Liver (tissue), 9 donors: Measurements from ENCODE around the gene MCM9. TPM values are rescaled to one million over a fixed set of nuclear protein-coding genes. Genes with fewer than 3 reads are reported as not detected.

Experiments used
- DNase-seq: peaks from one replicate; pipeline ENCODE4 v3.0.0-alpha.2; 2017; ENCODE audit warnings: low spot score
- H3K27ac ChIP-seq, 2 donors: one replicate each; pipeline ENCODE4 v1.7.0; 2013; ENCODE audit warnings: inconsistent platforms in 2 of 2, low read length in 2 of 2, control low read depth in 1 of 2, low read depth in 1 of 2, mild to moderate bottlenecking in 1 of 2
- H3K27me3 ChIP-seq, 4 donors: one replicate each; pipeline versions ENCODE4 v1.6.1 to v1.7.0; 2013; ENCODE audit warnings: low read length in 3 of 4, inconsistent platforms in 1 of 4, mild to moderate bottlenecking in 1 of 4, moderate library complexity in 1 of 4; ENCODE audit not compliant: control insufficient read depth in 4 of 4, insufficient read depth in 4 of 4
- H3K36me3 ChIP-seq, 4 donors: one replicate each; pipeline versions ENCODE4 v1.6.1 to v1.7.0; 2013; ENCODE audit warnings: low read length in 3 of 4, mild to moderate bottlenecking in 3 of 4, low read depth in 1 of 4, moderate library complexity in 1 of 4; ENCODE audit not compliant: control insufficient read depth in 4 of 4, insufficient read depth in 3 of 4
- H3K4me1 ChIP-seq, 4 donors: one replicate each; pipeline versions ENCODE4 v1.6.1 to v1.7.0; 2013; ENCODE audit warnings: low read length in 3 of 4, mild to moderate bottlenecking in 3 of 4, moderate library complexity in 1 of 4; ENCODE audit not compliant: control insufficient read depth in 4 of 4, insufficient read depth in 4 of 4
- H3K4me3 ChIP-seq, 3 donors: one replicate each; pipeline versions ENCODE4 v1.6.1 to v1.7.0; 2013; ENCODE audit warnings: low read length in 3 of 3, control low read depth in 1 of 3, low read depth in 1 of 3, mild to moderate bottlenecking in 1 of 3
- H3K9ac ChIP-seq, 2 donors: one replicate each; pipeline ENCODE4 v1.7.0; 2013; ENCODE audit warnings: low read length in 2 of 2, mild to moderate bottlenecking in 2 of 2, moderate library complexity in 2 of 2, control low read depth in 1 of 2, low read depth in 1 of 2
- H3K9me3 ChIP-seq, 4 donors: one replicate each; pipeline versions ENCODE4 v1.6.1 to v1.7.0; 2013; ENCODE audit warnings: low read length in 3 of 4; ENCODE audit not compliant: control insufficient read depth in 4 of 4
- ATF3 ChIP-seq: IDR thresholded peaks from 2 replicates; pipeline ENCODE4 v1.6.1; 2016; ENCODE audit warnings: antibody characterized with exemption
- FOXA1 ChIP-seq: IDR thresholded peaks from 2 replicates; pipeline ENCODE4 v1.6.1; 2016; ENCODE audit warnings: antibody characterized with exemption
- GABPA ChIP-seq, 2 donors: IDR thresholded peaks in 1 of 2; conservative IDR thresholded peaks in 1 of 2; 2 replicates each; pipeline ENCODE4 v1.6.1; 2016; ENCODE audit warnings: antibody characterized with exemption in 2 of 2, mild to moderate bottlenecking in 1 of 2, moderate library complexity in 1 of 2
- HNF4G ChIP-seq: IDR thresholded peaks from 2 replicates; pipeline ENCODE4 v1.6.1; 2016; ENCODE audit warnings: antibody characterized with exemption
- NR2F2 ChIP-seq: IDR thresholded peaks from 2 replicates; pipeline ENCODE4 v1.6.1; 2016; ENCODE audit warnings: antibody characterized with exemption
- RAD21 ChIP-seq, 2 donors: IDR thresholded peaks; 2 replicates each; pipeline ENCODE4 v1.6.1; 2016; ENCODE audit warnings: antibody characterized with exemption in 2 of 2, mild to moderate bottlenecking in 2 of 2
- REST ChIP-seq: IDR thresholded peaks from 2 replicates; pipeline ENCODE4 v1.6.1; 2016; ENCODE audit warnings: antibody characterized with exemption, mild to moderate bottlenecking
- SP1 ChIP-seq: IDR thresholded peaks from 2 replicates; pipeline ENCODE4 v1.6.1; 2018; ENCODE audit warnings: antibody characterized with exemption, mild to moderate bottlenecking
- YY1 ChIP-seq: IDR thresholded peaks from 2 replicates; pipeline ENCODE4 v1.6.1; 2016; ENCODE audit warnings: antibody characterized with exemption, mild to moderate bottlenecking
- ZBTB33 ChIP-seq: IDR thresholded peaks from 2 replicates; pipeline ENCODE4 v1.6.1; 2016; ENCODE audit warnings: antibody characterized with exemption
- WGBS: extraction: QIAGEN DNeasy Blood & Tissue Kit; methylation state at CpG from one replicate; pipeline ENCODE4 v1.1.7; 2013; 5-methylcytosine and 5-hydroxymethylcytosine counted together
- polyA plus RNA-seq, 2 donors: library from polyadenylated mRNA; stranded (reverse) in 1 of 2; unstranded in 1 of 2; fragments of 200-250 nt in 1 of 2; fragments of >200 nt in 1 of 2; fragmentation: Nextera tagmentation in 1 of 2; extraction: Ambion mirVana in 1 of 2; gene quantifications; one replicate each; pipeline versions ENCODE4 v1.2.1 to v1.2.3, GENCODE V29; 2013 to 2015
- total RNA-seq, 2 donors: library from RNA; depleted of rRNA; stranded (reverse); fragments of >200 nt; gene quantifications; one replicate each; pipeline ENCODE4 v1.2.3, GENCODE V29; 2014
- TF ChIP-seq, protein P1 (sequence below): IDR thresholded peaks from 2 replicates; pipeline ENCODE4 v1.6.1; 2016; ENCODE audit warnings: antibody characterized with exemption
- donor health status: healthy.
- donor health status: healthy.
- donor health status: healthy.
- donor health status: healthy.
- donor health status: healthy.

MCM9 gene
- total and polyA plus RNA-seq, 4 donors, result 3.6 to 17.4 (median 8.7) TPM

GRCh38 chr6:118872726-118873125, 62.2 kb downstream of the MCM9 start:
- no peak overlapping the region for H3K27ac ChIP-seq
- peaks cover 0 to 3% (median 0%) of the 10 kb centered on the region in 4 donors for H3K4me1 ChIP-seq
- DNase-seq, result no peak
- H3K36me3 ChIP-seq, result no peaks in the 10 kb centered on the region
- TF ChIP-seq REST, result no peak
- TF ChIP-seq YY1, result no peak
- TF ChIP-seq NR2F2, result no peak
- no peak for TF ChIP-seq SP1
- TF ChIP-seq, protein P1, sequence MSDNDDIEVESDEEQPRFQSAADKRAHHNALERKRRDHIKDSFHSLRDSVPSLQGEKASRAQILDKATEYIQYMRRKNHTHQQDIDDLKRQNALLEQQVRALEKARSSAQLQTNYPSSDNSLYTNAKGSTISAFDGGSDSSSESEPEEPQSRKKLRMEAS, result no peak
- TF ChIP-seq GABPA (IDR thresholded peaks at IDR 0.05 in 1 of 2, conservative IDR thresholded peaks at IDR 0.05 in 1 of 2), result no peak
- no peak for TF ChIP-seq FOXA1
- no peak for TF ChIP-seq ZBTB33
- no peak for TF ChIP-seq ATF3
- no peak overlapping the region for H3K4me3 ChIP-seq
- H3K27me3 ChIP-seq, result no peaks in the 10 kb centered on the region
- H3K9me3 ChIP-seq, result no peaks in the 10 kb centered on the region
- WGBS, result 92% methylated on average over 2 of the region's 2 CpGs
- no peak overlapping the region for H3K9ac ChIP-seq

GRCh38 chr6:118872318-118872717, 62.6 kb downstream of the MCM9 start:
- no peaks in the 10 kb centered on the region for H3K27me3 ChIP-seq
- no peak overlapping the region for H3K27ac ChIP-seq
- peaks cover 0 to 3% (median 0%) of the 10 kb centered on the region in 4 donors for H3K4me1 ChIP-seq
- H3K9me3 ChIP-seq, result no peaks in the 10 kb centered on the region
- no peaks in the 10 kb centered on the region for H3K36me3 ChIP-seq
- DNase-seq, result no peak
- TF ChIP-seq REST, result no peak
- no peak for TF ChIP-seq HNF4G
- TF ChIP-seq RAD21 (IDR thresholded peaks at IDR 0.05), result no peak
- H3K9ac ChIP-seq, result no peak overlapping the region
- no peak overlapping the region for H3K4me3 ChIP-seq
